Naive thymus-derived CD4-positive, alpha-beta T cell (primary cell): ENCODE data around the gene KHDC3L. TPM values are rescaled to one million over a fixed set of nuclear protein-coding genes. Genes with fewer than 3 reads are reported as not detected.

Experiments used
- ATAC-seq: fragments of 150-1000 bp; cut with Tn5 transposase; 2 replicates; pipeline ENCODE4 v1.10.0; 2021; ENCODE audit warnings: mild to moderate bottlenecking, moderate library complexity
- CTCF ChIA-PET: fragments of 350-600 bp; sonication (Branson Sonifier 250); formaldehyde crosslinking; loops from one replicate; lab custom pipeline; 2021; ENCODE audit warnings: antibody characterized with exemption; lab: Charles Lee
- POLR2A ChIA-PET: fragments of 350-600 bp; sonication (Branson Sonifier 250); formaldehyde crosslinking; loops from one replicate; lab custom pipeline; 2021; ENCODE audit warnings: antibody characterized with exemption, inconsistent platforms; lab: Charles Lee
- DNase-seq, 9 donors: peaks; one replicate each; pipeline versions ENCODE4 v3.0.0 to v3.0.0-alpha.2; 2020 to 2022; ENCODE audit warnings: mixed read lengths in 1 of 9
- H3K27ac ChIP-seq: one replicate; pipeline ENCODE4 v1.7.0; 2013; ENCODE audit warnings: mild to moderate bottlenecking, low read depth, low read length, moderate library complexity
- H3K27me3 ChIP-seq, 2 donors: one replicate each; pipeline ENCODE4 v1.7.0; 2013; ENCODE audit warnings: low read length in 2 of 2, mild to moderate bottlenecking in 2 of 2, moderate library complexity in 2 of 2; ENCODE audit not compliant: control insufficient read depth in 2 of 2, insufficient read depth in 2 of 2
- H3K36me3 ChIP-seq, 3 experiments: 1 replicate in 2 of 3; 2 replicates in 1 of 3; pipeline ENCODE4 v1.7.0; 2013; ENCODE audit warnings: low read length in 3 of 3, mild to moderate bottlenecking in 3 of 3, moderate library complexity in 1 of 3; ENCODE audit not compliant: insufficient read depth in 3 of 3, control insufficient read depth in 2 of 3
- H3K4me1 ChIP-seq, 2 donors: one replicate each; pipeline ENCODE4 v1.7.0; 2013; ENCODE audit warnings: low read length in 2 of 2, mild to moderate bottlenecking in 2 of 2, moderate library complexity in 1 of 2; ENCODE audit not compliant: control insufficient read depth in 2 of 2, insufficient read depth in 2 of 2
- H3K4me3 ChIP-seq: 2 replicates; pipeline ENCODE4 v1.7.0; 2013; ENCODE audit warnings: mild to moderate bottlenecking, low read length
- H3K9me3 ChIP-seq, 3 experiments: 1 replicate in 2 of 3; 2 replicates in 1 of 3; pipeline ENCODE4 v1.7.0; 2013; ENCODE audit warnings: low read length in 3 of 3; ENCODE audit not compliant: control insufficient read depth in 2 of 3
- H3K27ac Mint-ChIP-seq, 9 donors: one replicate each; pipeline ENCODE4 v1.8.0; 2020 to 2022; ENCODE audit warnings: mixed read lengths in 9 of 9, mild to moderate bottlenecking in 8 of 9, moderate library complexity in 5 of 9, inconsistent platforms in 2 of 9
- H3K27me3 Mint-ChIP-seq, 5 donors: one replicate each; pipeline ENCODE4 v1.8.0; 2021 to 2022; ENCODE audit warnings: mixed read lengths in 5 of 5, mild to moderate bottlenecking in 1 of 5
- H3K36me3 Mint-ChIP-seq, 5 donors: one replicate each; pipeline ENCODE4 v1.8.0; 2020 to 2022; ENCODE audit warnings: mixed read lengths in 5 of 5, mild to moderate bottlenecking in 3 of 5, inconsistent platforms in 1 of 5
- H3K4me1 Mint-ChIP-seq, 7 donors: one replicate each; pipeline ENCODE4 v1.8.0; 2020 to 2022; ENCODE audit warnings: mixed read lengths in 7 of 7, mild to moderate bottlenecking in 3 of 7, inconsistent platforms in 1 of 7
- H3K4me3 Mint-ChIP-seq, 10 donors: one replicate each; pipeline ENCODE4 v1.8.0; 2020 to 2022; ENCODE audit warnings: mild to moderate bottlenecking in 10 of 10, mixed read lengths in 10 of 10, moderate library complexity in 6 of 10, inconsistent platforms in 2 of 10
- H3K9me3 Mint-ChIP-seq, 11 donors: one replicate each; pipeline ENCODE4 v1.8.0; 2020 to 2022; ENCODE audit warnings: mixed read lengths in 11 of 11, mild to moderate bottlenecking in 4 of 11, inconsistent platforms in 1 of 11, moderate library complexity in 1 of 11
- intact Hi-C, 2 donors: fragments of 100-400 bp; cut with micrococcal nuclease; formaldehyde crosslinking; loops; one replicate each; pipeline ENCODE4 v1.15.1; 2023
- polyA plus RNA-seq, 2 donors: library from polyadenylated mRNA; unstranded; fragments of 300-500 nt; fragmentation: Illumina TruSeq; gene quantifications; one replicate each; pipeline ENCODE4 v1.2.3, GENCODE V29; 2021
- total RNA-seq, 6 experiments: library from RNA in 5 of 6; stranded (reverse) in 5 of 6; gene quantifications; 1 replicate in 5 of 6; 2 replicates in 1 of 6; pipeline ENCODE4 v1.2.3 and lab custom pipeline; 2021 to 2026

Gene KHDC3L
- total and polyA plus RNA-seq, 7 experiments from 2014 or later: not detected

- Mint-ChIP-seq H3K4me1 (no peaks in the 10 kb centered on the region), H3K27ac (no peak overlapping the region), H3K27me3 (peaks cover 0 to 24% (median 0%) of the 10 kb centered on the region in 5 donors), H3K9me3 (no peaks in the 10 kb centered on the region), H3K36me3 (no peaks in the 10 kb centered on the region), H3K4me3 (no peak overlapping the region)
- intact Hi-C loops: no loop called here
- H3K27me3 ChIP-seq: no peaks in the 10 kb centered on the region
- H3K4me3 ChIP-seq: no peak overlapping the region
- CTCF ChIA-PET: interaction anchor here (0.5 kb wide), 1 partner anchor 283 kb away, joined by 3 read pairs; no protein-coding TSS in a partner anchor
- POLR2A ChIA-PET: no interaction called here
- no peaks in the 10 kb centered on the region for H3K36me3 ChIP-seq
- H3K27ac ChIP-seq: no peak overlapping the region
- H3K4me1 ChIP-seq: no peaks in the 10 kb centered on the region
- DNase-seq (no peak), ATAC-seq (no peak)
- no peaks in the 10 kb centered on the region for H3K9me3 ChIP-seq
Measured at GRCh38 chr6:73339340-73339739, 23.1 kb upstream of the KHDC3L start.

DNA sequence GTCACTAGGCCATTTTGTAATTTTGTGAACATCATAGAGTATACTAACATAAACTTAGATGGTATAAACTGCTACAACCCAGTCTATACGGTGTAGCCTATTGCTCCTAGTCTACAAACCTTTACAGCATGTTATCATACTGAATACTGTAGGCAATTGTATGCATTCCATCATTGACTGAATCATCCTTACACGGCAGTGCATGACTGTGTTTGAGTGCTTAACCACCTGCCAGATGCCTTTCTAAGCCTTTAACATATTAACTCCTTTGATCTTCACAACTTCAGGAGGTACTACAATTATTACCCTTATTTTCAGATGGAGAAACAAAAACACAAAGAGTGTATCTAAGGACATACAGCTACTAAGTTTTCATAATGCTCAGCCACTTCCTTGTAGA lies 22.4 kb upstream of the KHDC3L start:
- H3K27me3 Mint-ChIP-seq: peaks cover 0 to 26% (median 0%) of the 10 kb centered on the region in 5 donors
- ChIA-PET POLR2A (no interaction called here), CTCF (no interaction called here)
- no peaks in the 10 kb centered on the region for H3K36me3 Mint-ChIP-seq
- no peak for DNase-seq
- Histone ChIP-seq H3K36me3 (no peaks in the 10 kb centered on the region), H3K27ac (no peak overlapping the region), H3K27me3 (no peaks in the 10 kb centered on the region), H3K9me3 (no peaks in the 10 kb centered on the region), H3K4me3 (no peak overlapping the region), H3K4me1 (no peaks in the 10 kb centered on the region)
- H3K9me3 Mint-ChIP-seq: no peaks in the 10 kb centered on the region
- H3K4me3 Mint-ChIP-seq: no peak overlapping the region
- intact Hi-C loops: no loop called here
- no peak for ATAC-seq
- no peak overlapping the region for H3K27ac Mint-ChIP-seq
- H3K4me1 Mint-ChIP-seq: no peaks in the 10 kb centered on the region

GRCh38 chr6:73341335-73341734 lies 21.1 kb upstream of the KHDC3L start:
- Histone ChIP-seq H3K27me3 (no peaks in the 10 kb centered on the region), H3K36me3 (no peaks in the 10 kb centered on the region), H3K27ac (no peak overlapping the region), H3K4me1 (no peaks in the 10 kb centered on the region), H3K4me3 (no peak overlapping the region), H3K9me3 (no peaks in the 10 kb centered on the region)
- Mint-ChIP-seq H3K27ac (no peak overlapping the region), H3K4me3 (no peak overlapping the region), H3K36me3 (no peaks in the 10 kb centered on the region), H3K9me3 (no peaks in the 10 kb centered on the region), H3K4me1 (no peaks in the 10 kb centered on the region), H3K27me3 (peaks cover 0 to 30% (median 0%) of the 10 kb centered on the region in 5 donors)
- ATAC-seq: no peak
- intact Hi-C loops: no loop called here
- no peak for DNase-seq
- ChIA-PET CTCF (no interaction called here), POLR2A (no interaction called here)

DNA sequence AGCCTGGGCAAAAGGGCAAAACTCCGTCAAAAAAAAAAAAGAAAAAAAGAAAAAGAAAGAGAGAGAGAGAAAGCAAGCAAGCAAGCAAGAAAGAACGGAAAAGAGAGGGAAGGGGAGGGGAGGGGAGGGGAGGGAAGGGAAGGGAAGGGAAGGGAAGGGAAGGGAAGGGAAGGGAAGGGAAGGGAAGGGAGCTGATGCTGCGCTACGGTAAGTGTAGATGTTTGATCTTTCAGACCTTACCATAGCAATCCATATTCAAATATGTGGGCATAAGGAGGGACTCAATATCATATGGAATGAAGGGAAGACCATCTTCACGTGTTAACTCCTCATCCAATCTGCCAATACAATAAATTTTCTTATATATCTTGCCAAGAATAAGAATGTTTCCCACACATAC lies 20.3 kb upstream of the KHDC3L start:
- CTCF ChIA-PET: interaction anchor here (0.6 kb wide), 1 partner anchor 314 kb away, joined by 5 read pairs; no protein-coding TSS in a partner anchor
- no peak for DNase-seq
- no peaks in the 10 kb centered on the region for H3K4me1 Mint-ChIP-seq

DNA sequence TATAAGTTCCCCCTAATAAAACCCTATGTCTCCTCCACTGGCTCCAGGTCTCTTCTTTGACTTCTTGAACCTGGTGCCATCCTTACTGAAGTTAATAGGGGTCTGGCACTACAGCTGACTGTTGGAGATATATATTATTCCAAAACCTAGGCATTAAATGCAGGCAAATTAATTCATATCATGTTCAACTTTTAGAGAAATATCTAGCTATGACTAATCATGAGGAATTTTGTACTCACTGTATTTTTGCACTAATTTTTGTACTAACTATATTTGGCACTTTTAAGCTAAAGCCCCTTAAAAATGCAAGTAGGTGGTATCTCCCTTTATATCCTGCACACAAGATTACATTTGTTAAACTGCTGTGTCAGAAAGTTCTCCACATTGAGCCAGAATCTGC lies 19.3 kb upstream of the KHDC3L start:
- Mint-ChIP-seq H3K36me3 (no peaks in the 10 kb centered on the region), H3K27me3 (peaks cover 15 to 41% (median 16%) of the 10 kb centered on the region in 5 donors), H3K9me3 (no peaks in the 10 kb centered on the region), H3K27ac (no peak overlapping the region), H3K4me1 (no peaks in the 10 kb centered on the region), H3K4me3 (no peak overlapping the region)
- Histone ChIP-seq H3K36me3 (no peaks in the 10 kb centered on the region), H3K27me3 (no peaks in the 10 kb centered on the region), H3K4me1 (no peaks in the 10 kb centered on the region), H3K9me3 (no peaks in the 10 kb centered on the region), H3K27ac (no peak overlapping the region), H3K4me3 (no peak overlapping the region)
- intact Hi-C loops: no loop called here
- ATAC-seq: no peak
- ChIA-PET CTCF (no interaction called here), POLR2A (no interaction called here)
- DNase-seq: no peak

More for the DNA sequence above, 20.3 kb upstream of the KHDC3L start:
- H3K27me3 ChIP-seq: no peaks in the 10 kb centered on the region
- POLR2A ChIA-PET: no interaction called here
- H3K4me3 ChIP-seq: no peak overlapping the region
- no peak overlapping the region for H3K4me3 Mint-ChIP-seq
- ATAC-seq: no peak
- H3K27me3 Mint-ChIP-seq: peaks cover 6 to 35% (median 7%) of the 10 kb centered on the region in 5 donors
- no peaks in the 10 kb centered on the region for H3K4me1 ChIP-seq
- no peaks in the 10 kb centered on the region for H3K36me3 ChIP-seq
- H3K9me3 ChIP-seq: no peaks in the 10 kb centered on the region
- no peak overlapping the region for H3K27ac Mint-ChIP-seq
- H3K9me3 Mint-ChIP-seq: no peaks in the 10 kb centered on the region
- intact Hi-C loops: no loop called here
- H3K27ac ChIP-seq: no peak overlapping the region
- H3K36me3 Mint-ChIP-seq: no peaks in the 10 kb centered on the region

DNA sequence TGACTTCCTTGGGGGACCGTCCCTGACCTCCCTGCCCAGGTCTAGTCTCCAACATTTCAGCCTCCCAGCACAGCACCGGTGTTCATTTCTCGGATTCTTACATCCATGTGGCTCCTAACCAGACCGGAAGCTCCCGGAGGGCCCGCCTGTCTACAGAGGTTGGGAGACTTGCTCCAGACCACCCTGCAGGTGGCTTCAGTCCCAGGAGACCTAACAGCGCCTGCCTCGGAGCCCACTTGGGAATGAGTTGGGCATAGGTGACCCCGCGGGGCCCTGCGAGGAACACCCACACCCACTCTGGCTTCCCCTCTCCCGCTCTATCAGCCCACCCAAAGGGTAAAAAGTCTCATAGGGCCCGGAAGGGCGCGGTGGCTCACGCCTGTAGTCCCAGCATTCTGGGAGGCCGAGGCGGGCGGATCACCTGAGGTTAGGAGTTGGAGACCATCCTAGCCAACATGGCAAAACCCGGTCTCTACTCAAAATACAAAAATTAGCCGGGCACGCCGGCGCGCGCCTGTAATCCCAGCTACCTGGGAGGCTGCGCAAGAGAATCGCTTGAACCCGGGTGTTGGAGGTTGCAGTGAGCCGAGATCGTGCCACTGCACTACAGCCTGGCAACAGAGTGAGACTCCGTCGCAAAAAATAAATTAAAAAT lies 13.8 kb upstream of the KHDC3L start:
- Histone ChIP-seq H3K4me3 (no peak overlapping the region), H3K9me3 (no peaks in the 10 kb centered on the region), H3K36me3 (no peaks in the 10 kb centered on the region), H3K27ac (no peak overlapping the region), H3K4me1 (no peaks in the 10 kb centered on the region), H3K27me3 (no peaks in the 10 kb centered on the region)
- POLR2A ChIA-PET: no interaction called here
- intact Hi-C loops: no loop called here
- Mint-ChIP-seq H3K27me3 (peaks cover 41 to 62% (median 44%) of the 10 kb centered on the region in 5 donors), H3K4me1 (peaks cover 0 to 4% (median 0%) of the 10 kb centered on the region in 7 donors), H3K4me3 (no peak overlapping the region), H3K9me3 (no peaks in the 10 kb centered on the region), H3K27ac (no peak overlapping the region), H3K36me3 (no peaks in the 10 kb centered on the region)
- CTCF ChIA-PET: interaction anchor here (0.6 kb wide), 1 partner anchor 661 kb away, joined by 5 read pairs; no protein-coding TSS in a partner anchor
- DNase-seq (no peak), ATAC-seq (no peak)

DNA sequence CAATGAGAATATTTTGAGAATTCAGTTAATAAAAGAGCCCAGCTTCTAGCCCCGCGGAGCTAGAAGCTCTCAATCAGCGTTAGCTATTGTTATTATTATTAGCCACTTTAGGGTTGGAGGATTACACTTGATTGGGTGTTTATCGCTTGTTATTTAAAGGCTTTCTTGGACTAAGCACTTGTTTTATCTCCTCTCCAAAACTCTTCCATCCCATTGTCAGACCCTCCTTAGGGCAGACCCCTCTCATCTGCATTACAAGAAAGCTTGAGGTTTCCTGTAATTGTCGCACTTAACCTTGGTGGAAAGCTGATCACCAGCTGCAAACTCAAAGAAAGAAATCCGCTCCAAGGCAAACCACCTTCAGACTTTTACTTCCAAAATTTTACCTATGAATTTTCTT lies 13.1 kb upstream of the KHDC3L start:
- H3K27ac Mint-ChIP-seq: no peak overlapping the region
- H3K4me1 Mint-ChIP-seq: peaks cover 0 to 4% (median 0%) of the 10 kb centered on the region in 7 donors
- ChIA-PET CTCF (interaction anchor here (0.6 kb wide), 1 partner anchor 662 kb away, joined by 5 read pairs; no protein-coding TSS in a partner anchor), POLR2A (no interaction called here)
- H3K27me3 ChIP-seq: no peaks in the 10 kb centered on the region
- H3K9me3 ChIP-seq: no peaks in the 10 kb centered on the region
- peaks cover 41 to 58% (median 44%) of the 10 kb centered on the region in 5 donors for H3K27me3 Mint-ChIP-seq
- no peak overlapping the region for H3K27ac ChIP-seq
- no peak for ATAC-seq
- intact Hi-C loops: no loop called here
- H3K36me3 ChIP-seq: no peaks in the 10 kb centered on the region
- H3K4me1 ChIP-seq: no peaks in the 10 kb centered on the region
- no peaks in the 10 kb centered on the region for H3K36me3 Mint-ChIP-seq
- H3K9me3 Mint-ChIP-seq: no peaks in the 10 kb centered on the region
- no peak overlapping the region for H3K4me3 ChIP-seq
- DNase-seq: no peak
- no peak overlapping the region for H3K4me3 Mint-ChIP-seq
